ENCODE measurements around the gene C11orf86. TPM values are rescaled to one million over a fixed set of nuclear protein-coding genes. Genes with fewer than 3 reads are reported as not detected.
"Not testable (repeated sequence)": the region's sequence is repeated elsewhere in the genome, so short reads cannot be mapped to it uniquely, and the experiment has no call there.

Gene C11orf86
- total RNA-seq, 4 donors from 2014 or later, result not detected

DNA sequence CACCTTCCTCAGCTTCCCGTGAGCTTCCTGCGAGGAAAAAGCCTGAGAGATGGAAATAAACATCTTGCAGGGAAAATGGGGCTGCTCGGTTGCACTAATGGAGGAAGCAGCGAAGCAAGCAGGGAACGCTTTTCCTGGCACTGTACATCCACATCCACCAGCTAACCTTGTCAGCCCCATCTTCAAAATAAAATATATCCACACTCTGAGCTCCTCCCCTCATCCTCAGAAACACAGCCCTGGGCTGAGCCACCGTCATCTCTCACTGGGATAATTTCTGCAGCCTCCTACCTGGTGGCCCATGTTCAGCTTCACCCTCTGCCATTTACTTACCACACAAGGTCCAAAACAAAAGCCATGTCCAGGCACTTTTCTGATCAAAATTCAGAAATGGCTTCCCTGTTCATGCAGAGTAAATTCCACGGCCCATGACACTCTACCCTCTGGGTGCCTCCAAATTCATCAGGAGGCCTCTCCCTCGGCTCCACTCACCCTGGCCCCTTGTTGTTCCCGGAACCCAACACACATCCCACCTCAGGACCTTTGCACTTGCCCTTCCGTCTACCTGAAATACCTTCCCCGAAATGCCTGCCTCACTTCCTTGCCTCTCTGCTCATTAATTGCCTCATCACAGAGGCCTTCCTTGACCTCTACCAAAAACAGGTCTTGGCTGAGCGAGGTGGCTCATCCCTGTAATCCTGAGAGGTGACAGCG, 13.0 kb downstream of the C11orf86 start:
- H3K27me3 ChIP-seq, result no peaks in the 10 kb centered on the region
- H3K27ac ChIP-seq, result no peak overlapping the region
- DNase-seq, result no peak
- no peak overlapping the region for H3K4me3 ChIP-seq (replicated peaks in 1 of 3)
- no peak for TF ChIP-seq POLR2A (IDR thresholded peaks at IDR 0.05)
- TF ChIP-seq, protein P1, sequence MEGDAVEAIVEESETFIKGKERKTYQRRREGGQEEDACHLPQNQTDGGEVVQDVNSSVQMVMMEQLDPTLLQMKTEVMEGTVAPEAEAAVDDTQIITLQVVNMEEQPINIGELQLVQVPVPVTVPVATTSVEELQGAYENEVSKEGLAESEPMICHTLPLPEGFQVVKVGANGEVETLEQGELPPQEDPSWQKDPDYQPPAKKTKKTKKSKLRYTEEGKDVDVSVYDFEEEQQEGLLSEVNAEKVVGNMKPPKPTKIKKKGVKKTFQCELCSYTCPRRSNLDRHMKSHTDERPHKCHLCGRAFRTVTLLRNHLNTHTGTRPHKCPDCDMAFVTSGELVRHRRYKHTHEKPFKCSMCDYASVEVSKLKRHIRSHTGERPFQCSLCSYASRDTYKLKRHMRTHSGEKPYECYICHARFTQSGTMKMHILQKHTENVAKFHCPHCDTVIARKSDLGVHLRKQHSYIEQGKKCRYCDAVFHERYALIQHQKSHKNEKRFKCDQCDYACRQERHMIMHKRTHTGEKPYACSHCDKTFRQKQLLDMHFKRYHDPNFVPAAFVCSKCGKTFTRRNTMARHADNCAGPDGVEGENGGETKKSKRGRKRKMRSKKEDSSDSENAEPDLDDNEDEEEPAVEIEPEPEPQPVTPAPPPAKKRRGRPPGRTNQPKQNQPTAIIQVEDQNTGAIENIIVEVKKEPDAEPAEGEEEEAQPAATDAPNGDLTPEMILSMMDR (IDR thresholded peaks at IDR 0.05), result no peak
- H3K9me3 ChIP-seq, result no peaks in the 10 kb centered on the region
- H3K36me3 ChIP-seq, result no peaks in the 10 kb centered on the region
- intact Hi-C loops (cut with DNase I), result no loop called here
- H3K4me1 ChIP-seq, result no peaks in the 10 kb centered on the region
- WGBS, 2 donors, result 74 to 86% methylated on average over 12 to 13 of the region's 13 CpGs

DNA sequence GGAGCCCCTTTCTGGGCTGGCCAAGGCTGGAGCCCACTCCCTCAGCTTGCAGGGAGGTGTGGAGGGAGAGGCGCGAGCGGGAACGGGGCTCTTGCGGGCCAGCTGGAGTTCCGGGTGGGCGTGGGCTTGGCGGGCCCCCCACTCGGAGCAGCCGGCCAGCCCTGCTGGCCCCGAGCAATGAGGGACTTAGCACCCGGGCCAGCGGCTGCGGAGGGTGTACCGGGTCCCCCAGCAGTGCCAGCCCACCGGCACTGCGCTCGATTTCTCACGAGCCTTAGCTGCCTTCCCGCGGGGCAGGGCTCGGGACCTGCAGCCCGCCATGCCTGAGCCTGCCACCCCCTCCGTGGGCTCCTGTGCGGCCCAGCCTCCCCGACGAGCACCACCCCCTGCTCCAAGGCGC, 13.6 kb downstream of the C11orf86 start:
- H3K9me3 ChIP-seq; H3K4me3 ChIP-seq (replicated peaks in 1 of 3); DNase-seq; H3K4me1 ChIP-seq; H3K27ac ChIP-seq; H3K27me3 ChIP-seq; H3K36me3 ChIP-seq; intact Hi-C loops (cut with DNase I): not testable (repeated sequence)
- no CpG with 5 or more reads among the region's 28 CpGs for WGBS, 2 donors

DNA sequence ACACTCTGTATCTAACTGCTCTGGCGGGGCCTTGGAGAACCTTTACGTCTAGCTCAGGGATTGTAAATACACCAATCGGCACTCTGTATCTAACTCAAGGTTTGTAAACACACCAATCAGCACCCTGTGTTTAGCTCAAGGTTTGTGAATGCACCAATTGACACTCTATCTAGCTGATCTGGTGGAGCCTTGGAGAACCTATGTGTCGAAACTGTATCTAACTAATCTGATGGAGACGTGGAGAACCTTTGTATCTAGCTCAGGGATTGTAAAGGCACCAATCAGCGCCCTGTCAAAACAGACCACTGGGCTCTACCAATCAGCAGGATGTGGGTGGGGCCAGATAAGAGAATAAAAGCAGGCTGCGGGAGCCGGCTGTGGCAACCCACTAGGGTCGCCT, 14.3 kb downstream of the C11orf86 start:
- H3K4me3 ChIP-seq (replicated peaks in 1 of 3); H3K4me1 ChIP-seq; DNase-seq; H3K27me3 ChIP-seq; H3K27ac ChIP-seq; H3K36me3 ChIP-seq; H3K9me3 ChIP-seq; intact Hi-C loops (cut with DNase I): not testable (repeated sequence)
- 87 to 89% methylated on average over 8 to 9 of the region's 9 CpGs for WGBS, 2 donors

DNA sequence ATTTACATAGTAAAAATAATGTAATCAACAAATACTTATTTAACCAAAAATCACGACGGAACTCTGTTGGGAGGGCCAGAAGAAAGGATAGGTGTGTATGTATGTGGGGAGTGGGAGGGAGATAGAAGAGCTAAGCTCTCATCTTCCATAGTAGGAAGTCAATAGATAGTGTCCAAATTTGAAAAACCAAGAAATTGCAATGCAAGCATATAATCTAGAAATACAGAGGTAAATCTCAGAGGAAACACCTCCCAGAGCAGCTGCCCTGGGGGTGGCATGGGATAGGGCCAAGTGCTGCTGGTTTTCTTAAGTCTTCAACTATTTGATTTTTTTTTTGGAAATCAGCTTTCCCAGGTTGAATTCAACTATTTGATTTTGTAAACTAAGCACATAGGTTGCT, 16.9 kb downstream of the C11orf86 start:
- whole genome bisulfite sequencing, 2 donors, result 79 to 80% methylated on average over 2 of the region's 2 CpGs
- intact Hi-C loops (cut with DNase I), result no loop called here

DNA sequence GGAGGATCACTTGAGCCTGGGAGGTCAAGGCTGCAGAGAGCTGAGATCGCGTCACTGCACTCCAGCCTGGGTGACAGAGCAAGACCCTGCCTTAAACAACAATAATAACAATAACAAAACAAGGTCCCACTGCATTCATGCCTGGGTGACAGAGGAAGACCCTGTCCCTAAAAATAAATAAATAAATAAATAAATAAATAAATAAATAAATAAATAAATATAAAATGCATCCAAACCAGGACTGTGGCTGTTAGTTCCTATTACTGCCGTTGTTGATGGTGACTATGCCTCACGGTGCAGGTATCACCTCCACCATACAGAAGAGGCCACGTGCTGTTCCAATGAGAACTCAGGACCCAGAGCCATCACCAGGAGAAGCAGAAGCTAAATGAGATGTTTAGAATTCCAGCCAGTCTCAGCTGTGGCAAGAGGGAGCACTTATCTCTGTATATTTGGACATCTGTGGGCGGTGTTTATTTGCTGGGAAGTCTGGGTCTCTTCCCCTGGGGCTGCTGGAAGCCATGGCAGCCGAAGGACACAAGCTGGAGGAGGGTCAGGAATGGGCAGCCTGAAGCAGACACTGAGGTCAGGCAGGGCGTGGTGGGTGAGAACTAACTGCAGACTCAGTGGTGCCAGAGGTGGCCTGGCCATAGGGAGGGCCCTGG, 21.6 kb downstream of the C11orf86 start:
- Histone ChIP-seq H3K27ac (no peak overlapping the region), H3K27me3 (no peaks in the 10 kb centered on the region), H3K4me1 (no peaks in the 10 kb centered on the region), H3K4me3 (replicated peaks in 1 of 3) (no peak overlapping the region), H3K36me3 (no peaks in the 10 kb centered on the region), H3K9me3 (no peaks in the 10 kb centered on the region)
- intact Hi-C loops (cut with DNase I), result no loop called here
- TF ChIP-seq POLR2A (IDR thresholded peaks at IDR 0.05), result no peak
- TF ChIP-seq, protein P1 (IDR thresholded peaks at IDR 0.05), result no peak
- WGBS, 2 donors, result 50 to 59% methylated on average over 8 of the region's 8 CpGs
- no peak for DNase-seq

More for the DNA sequence above, 16.9 kb downstream of the C11orf86 start:
- no peaks in the 10 kb centered on the region for H3K27me3 ChIP-seq
- TF ChIP-seq, protein P1 (IDR thresholded peaks at IDR 0.05), result no peak
- TF ChIP-seq POLR2A (IDR thresholded peaks at IDR 0.05), result no peak
- H3K4me1 ChIP-seq, result no peaks in the 10 kb centered on the region
- no peaks in the 10 kb centered on the region for H3K36me3 ChIP-seq
- no peaks in the 10 kb centered on the region for H3K9me3 ChIP-seq
- DNase-seq, result no peak
- H3K4me3 ChIP-seq (replicated peaks in 1 of 3), result no peak overlapping the region
- H3K27ac ChIP-seq, result no peak overlapping the region

DNA sequence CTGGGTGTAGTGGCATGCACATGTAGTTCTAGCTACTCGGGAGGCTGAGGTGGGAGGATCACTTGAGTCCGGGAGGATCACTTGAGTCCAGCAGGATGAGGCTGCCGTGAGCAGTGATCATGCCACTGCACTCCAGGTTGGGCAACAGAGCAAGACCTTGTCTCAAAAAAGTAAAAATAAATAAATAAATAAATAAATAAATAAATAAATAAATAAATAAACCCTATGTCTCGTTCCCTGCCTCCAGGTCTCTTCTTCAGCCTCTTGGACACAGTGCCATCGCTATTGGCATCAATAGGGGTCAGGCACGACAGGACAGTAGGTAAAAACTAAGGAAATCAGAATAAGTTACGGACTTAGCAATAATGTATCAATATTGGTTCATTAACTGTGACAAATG, 24.5 kb downstream of the C11orf86 start:
- no peak for DNase-seq
- Histone ChIP-seq H3K4me1 (peaks cover 0 to 2% of the 10 kb centered on the region in 2 donors), H3K27me3 (no peaks in the 10 kb centered on the region), H3K36me3 (no peaks in the 10 kb centered on the region), H3K9me3 (no peaks in the 10 kb centered on the region), H3K27ac (no peak overlapping the region), H3K4me3 (replicated peaks in 1 of 3) (no peak overlapping the region)
- TF ChIP-seq, protein P1 (IDR thresholded peaks at IDR 0.05), result no peak
- TF ChIP-seq POLR2A (IDR thresholded peaks at IDR 0.05), result no peak
- WGBS, 2 donors, result 89 to 91% methylated on average over 7 of the region's 7 CpGs
- intact Hi-C loops (cut with DNase I), result no loop called here

Data from thyroid gland (tissue), 4 donors.